VCaP (cell line): ENCODE results near the gene EFCAB8.

Source experiments
- H3K27ac ChIP-seq: fragments of 450-650 bp; 2 replicates; pipeline ENCODE4 v1.5.1; 2017
- TF ChIP-seq, protein P1 (sequence below): fragments of 450-650 bp; conservative IDR thresholded peaks from 2 replicates; pipeline ENCODE4 v1.5.1; 2017; ENCODE audit warnings: mild to moderate bottlenecking, moderate library complexity

The EFCAB8 gene

GRCh38 chr20:32925481-32926196, 66.9 kb downstream of the EFCAB8 start:
- H3K27ac ChIP-seq: no peak overlapping the region
- TF ChIP-seq, protein P1, sequence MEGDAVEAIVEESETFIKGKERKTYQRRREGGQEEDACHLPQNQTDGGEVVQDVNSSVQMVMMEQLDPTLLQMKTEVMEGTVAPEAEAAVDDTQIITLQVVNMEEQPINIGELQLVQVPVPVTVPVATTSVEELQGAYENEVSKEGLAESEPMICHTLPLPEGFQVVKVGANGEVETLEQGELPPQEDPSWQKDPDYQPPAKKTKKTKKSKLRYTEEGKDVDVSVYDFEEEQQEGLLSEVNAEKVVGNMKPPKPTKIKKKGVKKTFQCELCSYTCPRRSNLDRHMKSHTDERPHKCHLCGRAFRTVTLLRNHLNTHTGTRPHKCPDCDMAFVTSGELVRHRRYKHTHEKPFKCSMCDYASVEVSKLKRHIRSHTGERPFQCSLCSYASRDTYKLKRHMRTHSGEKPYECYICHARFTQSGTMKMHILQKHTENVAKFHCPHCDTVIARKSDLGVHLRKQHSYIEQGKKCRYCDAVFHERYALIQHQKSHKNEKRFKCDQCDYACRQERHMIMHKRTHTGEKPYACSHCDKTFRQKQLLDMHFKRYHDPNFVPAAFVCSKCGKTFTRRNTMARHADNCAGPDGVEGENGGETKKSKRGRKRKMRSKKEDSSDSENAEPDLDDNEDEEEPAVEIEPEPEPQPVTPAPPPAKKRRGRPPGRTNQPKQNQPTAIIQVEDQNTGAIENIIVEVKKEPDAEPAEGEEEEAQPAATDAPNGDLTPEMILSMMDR: no peak

DNA sequence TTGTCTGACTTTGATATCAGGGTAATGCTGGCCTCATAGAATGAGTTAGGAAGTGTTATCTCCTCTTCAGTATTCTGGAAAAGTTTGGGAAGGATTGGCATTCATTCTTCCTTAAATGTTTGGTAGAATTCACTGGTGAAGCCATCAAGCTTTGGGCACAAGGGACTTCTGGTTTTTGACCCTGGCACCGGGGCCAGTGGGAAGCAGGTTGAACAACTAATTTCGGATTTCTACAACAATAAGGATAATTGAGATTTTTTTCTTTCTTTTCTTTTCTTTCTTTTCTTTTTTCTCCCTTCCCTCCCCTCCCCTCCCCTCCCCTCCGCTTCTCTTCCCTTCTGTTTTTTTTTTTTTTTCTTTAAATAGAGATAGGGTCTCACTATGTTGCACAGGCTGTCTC, 70.4 kb downstream of the EFCAB8 start:
- TF ChIP-seq, protein P1: no peak
- no peak overlapping the region for H3K27ac ChIP-seq

DNA sequence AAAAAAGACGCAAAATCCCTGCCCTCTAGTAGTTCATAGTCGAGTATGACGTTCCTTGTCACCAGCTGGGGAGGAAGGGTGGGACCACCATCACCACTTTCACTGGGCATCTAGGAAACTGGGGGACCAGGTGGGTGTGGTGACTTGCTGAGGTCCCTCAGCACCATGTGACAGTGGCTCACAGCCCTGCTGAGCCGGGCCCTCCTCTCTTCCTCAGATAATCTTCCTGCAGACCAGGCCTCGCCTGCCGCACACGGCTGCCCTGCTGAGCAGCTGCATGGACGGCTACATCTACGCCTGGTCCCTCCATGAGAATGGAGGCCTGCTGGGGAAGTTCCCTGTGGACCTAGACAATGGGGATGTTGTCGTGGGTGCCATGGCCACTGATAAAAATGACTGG, 71.5 kb downstream of the EFCAB8 start:
- H3K27ac ChIP-seq: no peak overlapping the region
- TF ChIP-seq, protein P1: no peak

DNA sequence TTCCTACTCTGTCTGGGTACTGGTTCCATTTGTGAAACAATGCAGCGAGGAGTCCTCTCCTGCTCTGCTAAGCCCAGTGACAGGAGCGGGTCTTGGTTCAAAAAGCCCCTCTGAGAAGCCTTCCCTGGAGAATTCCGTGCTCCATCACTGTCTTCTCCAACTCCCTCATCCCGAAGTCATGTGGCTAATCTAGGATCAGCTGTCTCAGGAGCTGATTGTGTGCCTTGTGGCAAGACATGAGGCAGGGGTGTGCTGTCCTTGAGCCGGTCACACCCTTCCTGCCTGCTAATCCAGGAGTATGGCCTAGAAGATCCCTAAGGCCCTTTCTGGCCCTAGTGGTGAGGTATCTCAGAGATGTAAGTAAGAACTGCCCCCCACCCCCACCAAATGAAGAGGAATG, 72.0 kb downstream of the EFCAB8 start:
- TF ChIP-seq, protein P1: no peak
- no peak overlapping the region for H3K27ac ChIP-seq

GRCh38 chr20:32934580-32934979, 75.9 kb downstream of the EFCAB8 start:
- TF ChIP-seq, protein P1: no peak

GRCh38 chr20:32941155-32941885, 82.6 kb downstream of the EFCAB8 start:
- no peak overlapping the region for H3K27ac ChIP-seq
- TF ChIP-seq, protein P1: no peak

More at GRCh38 chr20:32934580-32934979, 75.9 kb downstream of the EFCAB8 start:
- no peak overlapping the region for H3K27ac ChIP-seq

DNA sequence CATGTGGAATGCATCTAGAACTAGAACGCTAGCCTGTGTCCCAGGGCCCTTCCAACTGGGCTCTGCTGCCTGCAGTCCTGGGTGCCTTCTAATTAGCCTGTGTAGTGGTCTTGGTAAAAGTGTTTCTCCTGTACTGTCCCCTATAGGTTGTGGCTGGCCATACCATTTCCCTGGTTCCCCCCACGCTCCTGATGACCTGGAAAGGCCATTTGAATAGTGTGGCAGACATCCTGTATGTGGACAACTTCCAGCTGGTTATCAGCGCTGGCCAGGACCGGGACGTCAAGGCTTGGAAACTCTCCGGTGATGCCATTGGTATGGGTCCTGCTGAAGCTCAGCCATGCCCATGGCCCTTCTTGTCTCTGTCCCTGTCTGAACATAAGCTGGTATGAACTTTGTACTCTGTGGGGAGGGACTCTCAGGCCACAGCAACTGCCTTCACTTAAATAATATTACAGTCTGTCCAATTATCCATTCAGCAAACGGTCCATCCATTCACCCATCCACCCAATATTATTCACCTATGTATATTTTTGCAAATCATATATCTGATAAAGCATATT, 84.8 kb downstream of the EFCAB8 start:
- TF ChIP-seq, protein P1: no peak
- H3K27ac ChIP-seq: no peak overlapping the region
